PC-9 (cell line): Measurements from ENCODE around the gene ZNF215. TPM values are rescaled to one million over a fixed set of nuclear protein-coding genes. Genes with fewer than 3 reads are reported as not detected.

Experiments
- BruUV-seq: library from RNA; stranded (reverse); fragments of 400-500 nt; replicated peaks from 2 replicates; lab custom pipeline; 2021; lab: Mats Ljungman, UMichigan
- CTCF ChIA-PET: fragments of 300-600 bp; sonication (Branson Sonifier 250); formaldehyde crosslinking; loops from one replicate; lab custom pipeline; 2022; ENCODE audit warnings: antibody characterized with exemption; lab: Charles Lee
- POLR2A ChIA-PET: fragments of 300-600 bp; sonication (Branson Sonifier 250); formaldehyde crosslinking; loops from one replicate; lab custom pipeline; 2022; ENCODE audit warnings: antibody characterized with exemption; ENCODE audit not compliant: unreplicated experiment; lab: Charles Lee
- DNase-seq, 2 experiments: peaks; one replicate each; pipeline versions ENCODE4 v3.0.0 to v3.0.0-alpha.2; 2015 to 2022; ENCODE audit warnings: mixed read lengths in 1 of 2
- H2AFZ ChIP-seq: fragments of 200-600 bp; sonication (generic); 2 replicates; pipeline ENCODE4 v1.8.1; 2017; ENCODE audit warnings: antibody characterized with exemption
- H3F3A ChIP-seq: fragments of 200-600 bp; sonication (generic); 2 replicates; pipeline ENCODE4 v1.8.1; 2017; ENCODE audit warnings: antibody characterized with exemption, mild to moderate bottlenecking, low read depth; ENCODE audit not compliant: insufficient read depth
- H3K27ac ChIP-seq: fragments of 200-600 bp; sonication (generic); 2 replicates; pipeline ENCODE4 v1.6.1; 2016; ENCODE audit warnings: mixed run types
- H3K27me3 ChIP-seq: fragments of 200-600 bp; sonication (generic); 2 replicates; pipeline ENCODE4 v1.6.1; 2016; ENCODE audit warnings: low read depth, mixed run types; ENCODE audit not compliant: insufficient read depth
- H3K36me3 ChIP-seq: fragments of 200-600 bp; sonication (generic); 2 replicates; pipeline ENCODE4 v1.6.1; 2016; ENCODE audit warnings: low read depth, mixed run types
- H3K4me1 ChIP-seq: fragments of 200-600 bp; sonication (generic); replicated peaks from 2 replicates; pipeline ENCODE4 v1.6.1; 2016; ENCODE audit warnings: mixed run types; ENCODE audit not compliant: insufficient read depth
- H3K4me2 ChIP-seq: fragments of 200-600 bp; sonication (generic); 2 replicates; pipeline ENCODE4 v1.6.1; 2017; ENCODE audit warnings: mixed run types
- H3K4me3 ChIP-seq: fragments of 200-600 bp; sonication (generic); 2 replicates; pipeline ENCODE4 v1.6.1; 2016; ENCODE audit warnings: mixed run types
- H3K79me2 ChIP-seq: fragments of 200-600 bp; sonication (generic); 2 replicates; pipeline ENCODE4 v1.6.1; 2017; ENCODE audit warnings: low read depth, mixed run types
- H3K9me2 ChIP-seq: fragments of 200-600 bp; sonication (generic); 2 replicates; pipeline ENCODE4 v1.8.1; 2017; ENCODE audit warnings: mild to moderate bottlenecking; ENCODE audit not compliant: insufficient read depth
- H3K9me3 ChIP-seq: fragments of 200-600 bp; sonication (generic); 2 replicates; pipeline ENCODE4 v1.8.1; 2016; ENCODE audit warnings: low read depth; ENCODE audit not compliant: insufficient read depth
- H4K20me1 ChIP-seq: fragments of 200-600 bp; sonication (generic); 2 replicates; pipeline ENCODE4 v1.8.1; 2017; ENCODE audit not compliant: insufficient read depth
- CTCF ChIP-seq: fragments of 200-600 bp; sonication (generic); conservative IDR thresholded peaks from 2 replicates; pipeline ENCODE4 v1.6.1; 2017; ENCODE audit warnings: mixed run types, antibody characterized with exemption, mild to moderate bottlenecking, moderate library complexity
- EZH2 ChIP-seq: fragments of 200-600 bp; sonication (generic); IDR thresholded peaks from 2 replicates; pipeline ENCODE4 v1.8.0; 2017; ENCODE audit warnings: antibody characterized with exemption, low read depth
- intact Hi-C: fragments of 100-400 bp; cut with micrococcal nuclease; formaldehyde crosslinking; loops from one replicate; pipeline ENCODE4 v1.10.0; 2022; ENCODE audit not compliant: unreplicated experiment
- total RNA-seq: library from RNA; stranded (reverse); gene quantifications from 2 replicates; pipeline ENCODE4 v1.2.3, GENCODE V29; 2021

The ZNF215 gene
- total RNA-seq, 1 experiment from 2014 or later: 2.0 TPM

GRCh38 chr11:6931146-6931713 lies 5.0 kb downstream of the ZNF215 start:
- TF ChIP-seq EZH2: no peak
- no peak for TF ChIP-seq CTCF
- no peak for DNase-seq

GRCh38 chr11:6932145-6932544 lies 5.9 kb downstream of the ZNF215 start:
- intact Hi-C loops: no loop called here

More at GRCh38 chr11:6931146-6931713, 5.0 kb downstream of the ZNF215 start:
- no peaks in the 10 kb centered on the region for H3K9me2 ChIP-seq
- no peak overlapping the region for H2AFZ ChIP-seq
- intact Hi-C loops: no loop called here
- no peak overlapping the region for H3K4me2 ChIP-seq
- H3F3A ChIP-seq: no peaks in the 10 kb centered on the region
- no peaks in the 10 kb centered on the region for H3K9me3 ChIP-seq
- no peaks in the 10 kb centered on the region for H3K27me3 ChIP-seq
- H3K4me3 ChIP-seq: no peak overlapping the region
- H4K20me1 ChIP-seq: no peaks in the 10 kb centered on the region
- no peak overlapping the region for H3K27ac ChIP-seq
- no TSS peak for BruUV-seq
- H3K79me2 ChIP-seq: no peaks in the 10 kb centered on the region
- ChIA-PET CTCF (no interaction called here), POLR2A (no interaction called here)
- H3K4me1 ChIP-seq: peaks cover 10% of the 10 kb centered on the region; the same call in 1 of the 2 replicates
- no peaks in the 10 kb centered on the region for H3K36me3 ChIP-seq

GRCh38 chr11:6941970-6942369 lies 15.7 kb downstream of the ZNF215 start:
- no peak overlapping the region for H3K4me2 ChIP-seq
- H3K4me3 ChIP-seq: no peak overlapping the region
- no peak overlapping the region for H2AFZ ChIP-seq
- no peaks in the 10 kb centered on the region for H3K9me2 ChIP-seq
- no peak for DNase-seq
- H3K4me1 ChIP-seq: no peaks in the 10 kb centered on the region
- CTCF ChIA-PET: no interaction called here
- H3K79me2 ChIP-seq: no peaks in the 10 kb centered on the region
- TF ChIP-seq CTCF (no peak), EZH2 (no peak)
- H3K27me3 ChIP-seq: no peaks in the 10 kb centered on the region
- BruUV-seq: no TSS peak
- no peaks in the 10 kb centered on the region for H3K9me3 ChIP-seq
- H3K27ac ChIP-seq: no peak overlapping the region
- no peaks in the 10 kb centered on the region for H4K20me1 ChIP-seq
- intact Hi-C loops: no loop called here
- no peaks in the 10 kb centered on the region for H3F3A ChIP-seq
- no peaks in the 10 kb centered on the region for H3K36me3 ChIP-seq
- POLR2A ChIA-PET: no interaction called here

More at GRCh38 chr11:6932145-6932544, 5.9 kb downstream of the ZNF215 start:
- CTCF ChIA-PET: no interaction called here
- no TSS peak for BruUV-seq
- POLR2A ChIA-PET: no interaction called here
- H2AFZ ChIP-seq: no peak overlapping the region
- H3K4me1 ChIP-seq: peaks cover 10% of the 10 kb centered on the region; the same call in 1 of the 2 replicates
- H3K36me3 ChIP-seq: no peaks in the 10 kb centered on the region
- H3K27ac ChIP-seq: no peak overlapping the region
- H4K20me1 ChIP-seq: no peaks in the 10 kb centered on the region
- H3K4me3 ChIP-seq: no peak overlapping the region
- TF ChIP-seq EZH2 (no peak), CTCF (no peak)
- no peaks in the 10 kb centered on the region for H3F3A ChIP-seq
- no peak for DNase-seq
- no peaks in the 10 kb centered on the region for H3K27me3 ChIP-seq
- no peak overlapping the region for H3K4me2 ChIP-seq
- no peaks in the 10 kb centered on the region for H3K9me2 ChIP-seq
- no peaks in the 10 kb centered on the region for H3K79me2 ChIP-seq
- H3K9me3 ChIP-seq: no peaks in the 10 kb centered on the region
